NCI-H2081 (cell line): ENCODE results near the gene CAV2.

ENCODE experiments used
- DNase-seq, 2 experiments: peaks; one replicate each; lab custom pipeline; 2025; lab: John Stamatoyannopoulos, UW

Gene CAV2

GRCh38 chr7:116495736-116496135 lies 3.8 kb upstream of the CAV2 start:
- no peak for DNase-seq

- DNase-seq = no peak
Measured at GRCh38 chr7:116496653-116497052, 2.9 kb upstream of the CAV2 start.

GRCh38 chr7:116497708-116498107 lies 1.8 kb upstream of the CAV2 start:
- DNase-seq = no peak

GRCh38 chr7:116500078-116500853 lies 728 bp downstream of the CAV2 start:
- no peak for DNase-seq

- DNase-seq = no peak
Measured at GRCh38 chr7:116501425-116502167, 2.1 kb downstream of the CAV2 start.

DNA sequence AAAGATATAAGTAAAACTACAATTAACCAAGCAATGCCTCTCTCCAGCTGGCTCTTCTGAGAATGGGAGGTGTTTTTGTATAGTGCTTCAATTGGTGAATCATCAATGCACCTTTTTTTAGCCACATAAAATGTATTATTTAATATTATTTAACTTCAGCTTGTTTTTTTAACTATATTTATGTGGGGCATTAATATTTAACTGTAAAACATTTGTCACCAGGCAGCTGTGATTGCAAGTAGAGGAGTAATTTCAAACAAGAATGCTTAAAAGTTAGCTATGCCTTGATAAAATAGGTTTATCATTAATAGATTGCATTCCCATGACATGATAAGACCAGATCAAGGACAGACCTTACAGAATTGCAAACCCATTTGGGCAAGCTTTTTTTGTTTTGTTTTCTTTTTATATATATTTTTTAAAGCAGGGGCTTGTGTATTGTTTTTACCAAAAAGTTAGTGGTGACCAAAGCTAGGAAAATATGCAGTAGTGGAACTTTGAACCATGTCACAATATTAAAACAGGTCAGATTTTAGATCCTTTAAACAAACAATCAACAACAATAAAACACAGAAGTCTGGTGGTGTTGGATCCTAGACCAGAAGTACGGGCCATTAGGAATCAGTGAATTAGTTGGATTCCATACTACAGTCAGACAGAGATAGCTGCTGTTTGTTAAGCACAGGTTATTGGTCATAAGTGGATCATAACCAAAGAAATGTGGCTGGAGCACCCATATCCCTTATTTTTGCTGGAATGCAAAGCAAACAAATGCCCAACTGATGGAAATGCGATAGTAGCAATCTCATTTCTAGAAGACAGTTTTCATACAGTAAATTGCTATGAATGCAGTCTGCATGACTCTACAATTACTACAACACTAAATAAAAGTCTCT lies 2.9 kb downstream of the CAV2 start:
- no peak for DNase-seq

DNA sequence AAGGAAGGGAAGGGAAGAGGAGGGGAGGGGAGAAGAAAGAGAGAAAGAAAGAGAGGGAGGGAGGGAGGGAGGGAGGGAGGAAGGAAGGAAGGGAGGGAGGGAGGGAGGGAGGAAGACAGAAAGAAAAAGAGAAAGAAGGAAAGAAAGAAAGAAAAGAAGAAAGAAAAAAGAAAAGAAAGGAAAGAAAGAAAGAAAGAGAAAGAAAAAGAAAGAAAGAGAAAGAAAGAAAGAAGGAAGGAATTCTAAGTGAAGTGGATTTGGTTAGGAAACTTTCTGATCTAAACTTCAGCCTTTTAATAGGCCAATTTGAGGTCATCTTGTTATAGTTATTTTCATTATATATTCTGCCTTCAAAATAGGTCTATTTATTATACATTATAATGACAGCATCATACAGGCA lies 4.3 kb downstream of the CAV2 start:
- DNase-seq = no peak

- DNase-seq = no peak
Measured at GRCh38 chr7:116505278-116505677, 5.7 kb downstream of the CAV2 start.

- no peak for DNase-seq
Measured at GRCh38 chr7:116505823-116506222, 6.3 kb downstream of the CAV2 start.

DNA sequence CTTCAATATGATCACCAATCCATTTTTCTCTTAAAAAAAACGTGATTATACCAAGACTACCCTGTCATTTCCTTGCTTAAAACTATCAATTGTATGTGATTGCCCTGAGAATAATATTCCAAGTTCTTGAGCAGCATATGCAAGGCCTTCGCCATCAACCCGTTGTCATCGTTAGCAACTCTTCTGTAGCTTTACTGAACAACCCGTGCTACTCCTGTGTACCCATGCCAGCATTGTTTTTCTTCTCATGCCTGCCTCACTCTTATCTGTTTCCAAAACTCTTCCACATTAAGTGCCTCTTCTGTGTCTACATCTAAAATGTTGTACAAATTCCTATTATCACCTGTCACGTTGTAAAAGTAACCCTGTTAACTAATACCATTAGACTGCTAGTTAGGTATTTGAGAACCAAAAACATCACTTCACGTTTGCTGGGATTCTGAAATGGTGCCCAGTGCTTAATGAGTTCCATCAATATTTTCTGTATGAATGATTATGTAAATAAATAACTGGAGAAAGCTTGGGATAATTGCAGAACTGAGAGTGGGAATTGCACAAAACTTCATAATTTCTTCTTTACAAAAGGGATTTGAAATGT lies 10.5 kb downstream of the CAV2 start:
- DNase-seq = no peak

DNA sequence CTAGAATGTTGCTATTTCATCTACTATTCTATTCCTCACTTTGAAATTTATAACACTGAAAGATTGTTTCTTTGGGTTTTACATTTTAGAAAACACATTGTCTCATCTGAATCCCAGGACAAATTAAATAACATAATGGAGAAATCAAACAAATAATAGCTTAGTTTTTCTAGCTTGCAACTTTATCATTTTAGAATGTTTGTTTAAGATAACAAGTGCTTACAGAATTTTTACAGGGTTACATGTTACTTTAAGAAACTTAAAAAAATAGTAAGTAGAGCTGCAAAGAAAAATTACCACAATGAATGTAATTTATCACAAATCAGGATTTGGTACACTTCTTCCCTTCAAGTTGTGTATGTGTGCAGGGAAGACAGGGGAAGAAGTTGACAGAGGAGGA lies 11.3 kb downstream of the CAV2 start:
- DNase-seq = no peak

DNA sequence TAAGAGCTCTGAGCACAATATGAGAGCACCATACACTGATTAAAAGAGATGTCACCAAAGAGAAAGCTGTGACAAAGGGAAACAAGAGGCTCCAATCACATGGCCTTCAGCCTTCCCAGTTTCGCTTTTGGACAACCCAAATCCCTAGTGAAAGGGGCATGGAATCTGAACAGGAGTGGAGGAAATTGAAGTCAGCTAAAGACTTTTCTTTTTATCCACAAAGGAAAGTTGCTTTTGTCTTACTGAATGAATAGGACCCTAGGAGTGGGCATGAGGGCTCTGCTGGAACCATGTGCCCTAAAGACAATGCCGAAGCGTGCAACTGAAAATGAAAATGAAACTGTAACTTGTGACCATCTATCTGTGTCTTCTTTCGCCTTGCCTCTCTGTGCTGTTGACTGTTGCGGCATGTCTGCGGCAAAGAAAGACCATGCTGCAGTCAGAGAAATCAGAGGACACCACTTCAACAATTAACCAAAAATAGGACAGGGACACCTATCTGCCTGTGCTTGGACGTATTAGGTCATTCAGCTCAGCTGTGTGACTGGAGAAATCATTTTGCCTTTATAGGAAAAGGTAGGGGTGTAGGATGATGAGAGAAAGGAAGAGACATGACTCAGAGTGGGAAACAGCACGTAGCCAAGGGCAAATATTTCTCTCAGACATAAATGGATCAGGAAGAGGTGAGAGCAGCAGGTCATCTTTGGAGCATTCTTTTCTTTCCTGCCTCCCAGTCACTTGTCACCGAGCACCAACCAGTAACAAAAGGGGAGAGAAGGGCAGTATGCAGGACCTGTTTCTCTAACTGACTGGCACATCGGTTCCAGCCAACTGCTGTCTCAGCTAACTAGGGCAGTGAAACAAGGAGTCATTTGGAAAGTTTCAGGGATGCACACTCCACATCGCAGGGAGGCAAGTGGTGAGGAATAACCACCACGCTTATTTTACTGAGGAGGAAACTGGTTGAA lies 12.3 kb downstream of the CAV2 start:
- no peak for DNase-seq

- DNase-seq = no peak
Measured at GRCh38 chr7:116512520-116513188, 13.1 kb downstream of the CAV2 start.

DNA sequence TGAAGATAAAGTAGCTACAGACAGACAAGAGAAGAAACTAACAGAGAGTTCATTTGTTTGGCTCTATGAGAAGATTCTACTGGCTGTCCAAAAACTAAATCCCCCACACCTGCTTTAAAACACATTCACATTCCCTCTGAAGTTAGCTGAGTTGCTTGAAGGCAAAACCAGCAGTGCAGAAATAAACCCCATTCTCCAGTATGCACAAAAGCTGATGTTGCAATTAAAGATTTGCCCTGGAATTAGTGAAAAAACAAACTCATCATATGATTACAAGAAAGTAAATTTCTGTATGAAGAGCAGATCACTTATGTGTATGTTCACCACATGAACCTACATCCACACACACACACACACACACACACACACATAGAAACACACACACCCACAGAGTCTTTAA lies 16.0 kb downstream of the CAV2 start:
- no peak for DNase-seq

GRCh38 chr7:116516324-116516723 lies 16.8 kb downstream of the CAV2 start:
- DNase-seq = no peak

- no peak for DNase-seq
Measured at GRCh38 chr7:116517626-116518025, 18.1 kb downstream of the CAV2 start.

GRCh38 chr7:116518961-116519360 lies 19.4 kb downstream of the CAV2 start:
- DNase-seq = no peak

GRCh38 chr7:116521046-116521664 lies 21.6 kb downstream of the CAV2 start:
- no peak for DNase-seq

- no peak for DNase-seq
Measured at GRCh38 chr7:116522247-116522646, 22.7 kb downstream of the CAV2 start.

GRCh38 chr7:116524221-116524608 lies 24.7 kb downstream of the CAV2 start:
- DNase-seq = no peak
